B cell (primary cell): ENCODE measurements around the gene CNFN. TPM values are rescaled to one million over a fixed set of nuclear protein-coding genes. Genes with fewer than 3 reads are reported as not detected.
A peak's percentile ranks its signal among the peaks of the same experiment; 100 is the strongest.

ENCODE experiments used
- ATAC-seq: fragments of 200-7000 bp; cut with Tn5 transposase; one replicate; pipeline ENCODE4 v1.10.0; 2021; ENCODE audit warnings: low read depth, mild to moderate bottlenecking, moderate number of reproducible peaks, moderate library complexity
- CTCF ChIA-PET: fragments of 350-600 bp; sonication (Branson Sonifier 250); formaldehyde crosslinking; loops from one replicate; lab custom pipeline; 2021; ENCODE audit warnings: antibody characterized with exemption, inconsistent platforms; lab: Charles Lee
- POLR2A ChIA-PET: fragments of 350-600 bp; sonication (Branson Sonifier 250); formaldehyde crosslinking; loops from one replicate; lab custom pipeline; 2021; ENCODE audit warnings: antibody characterized with exemption; lab: Charles Lee
- DNase-seq: peaks from one replicate; pipeline ENCODE4 v3.0.0; 2013
- H2AFZ ChIP-seq: 2 replicates; pipeline ENCODE4 v1.6.1; 2012; ENCODE audit warnings: mild to moderate bottlenecking, low read depth, low read length; ENCODE audit not compliant: insufficient read depth, poor library complexity, severe bottlenecking
- H3K27ac ChIP-seq, 2 donors: 1 replicate in 1 of 2; 2 replicates in 1 of 2; pipeline ENCODE4 v1.5.1; 2012 to 2013; ENCODE audit warnings: low read length in 2 of 2, mild to moderate bottlenecking in 2 of 2, moderate library complexity in 1 of 2
- H3K27me3 ChIP-seq, 4 experiments: fragments of 200-600 bp in 1 of 4; sonication (generic) in 1 of 4; replicated peaks in 1 of 4; 1 replicate in 2 of 4; 2 replicates in 2 of 4; pipeline versions ENCODE4 v1.6.1 to v1.7.0; 2013 to 2016; ENCODE audit warnings: low read length in 3 of 4, mild to moderate bottlenecking in 2 of 4, mixed read lengths in 1 of 4, moderate library complexity in 1 of 4; ENCODE audit not compliant: insufficient read depth in 4 of 4, control insufficient read depth in 3 of 4; ENCODE audit errors: control extremely low read depth in 1 of 4
- H3K36me3 ChIP-seq, 2 experiments: replicated peaks in 1 of 2; 1 replicate in 1 of 2; 2 replicates in 1 of 2; pipeline versions ENCODE4 v1.6.1 to v1.7.1; 2013; ENCODE audit warnings: low read length in 1 of 2; ENCODE audit not compliant: insufficient read depth in 2 of 2, control insufficient read depth in 1 of 2; ENCODE audit errors: control extremely low read depth in 1 of 2, extremely low read depth in 1 of 2
- H3K4me1 ChIP-seq, 2 donors: fragments of 200-600 bp in 1 of 2; sonication (generic) in 1 of 2; 1 replicate in 1 of 2; 2 replicates in 1 of 2; pipeline versions ENCODE4 v1.5.1 to v1.6.1; 2013 to 2017; ENCODE audit warnings: low read length in 2 of 2; ENCODE audit not compliant: control insufficient read depth in 2 of 2, insufficient read depth in 2 of 2
- H3K4me2 ChIP-seq: replicated peaks from 2 replicates; pipeline ENCODE3; 2012; ENCODE audit warnings: mild to moderate bottlenecking, low read depth, low read length; ENCODE audit not compliant: poor library complexity, severe bottlenecking
- H3K4me3 ChIP-seq, 5 experiments: fragments of 200-600 bp in 1 of 5; sonication (generic) in 1 of 5; 1 replicate in 3 of 5; 2 replicates in 2 of 5; pipeline versions ENCODE4 v1.5.1 to v1.7.0; 2011 to 2016; ENCODE audit warnings: low read length in 4 of 5, mild to moderate bottlenecking in 4 of 5, low read depth in 2 of 5, control low read depth in 1 of 5, moderate library complexity in 1 of 5; ENCODE audit not compliant: insufficient read depth in 1 of 5; ENCODE audit errors: control extremely low read depth in 1 of 5, extremely low read depth in 1 of 5
- H3K79me2 ChIP-seq: fragments of 200-600 bp; sonication (generic); one replicate; pipeline ENCODE4 v1.6.0; 2016; ENCODE audit warnings: low read length; ENCODE audit not compliant: control insufficient read depth, insufficient read depth
- H3K9ac ChIP-seq: fragments of 200-600 bp; sonication (generic); 2 replicates; pipeline ENCODE4 v1.6.1; 2017; ENCODE audit warnings: mild to moderate bottlenecking, low read length, moderate library complexity
- H3K9me3 ChIP-seq, 3 donors: one replicate each; pipeline versions ENCODE4 v1.6.1 to v1.7.1; 2013; ENCODE audit warnings: low read length in 2 of 3; ENCODE audit not compliant: control insufficient read depth in 2 of 3, insufficient read depth in 1 of 3; ENCODE audit errors: control extremely low read depth in 1 of 3
- H4K20me1 ChIP-seq: 2 replicates; pipeline ENCODE4 v1.6.0; 2012; ENCODE audit warnings: mild to moderate bottlenecking, low read length; ENCODE audit not compliant: insufficient read depth, control insufficient read depth, poor library complexity, severe bottlenecking
- H3K27ac Mint-ChIP-seq: one replicate; pipeline ENCODE4 v1.8.0; 2021; ENCODE audit warnings: mixed read lengths
- H3K27me3 Mint-ChIP-seq: one replicate; pipeline ENCODE4 v1.8.0; 2021; ENCODE audit warnings: mixed read lengths
- H3K4me1 Mint-ChIP-seq: one replicate; pipeline ENCODE4 v1.8.0; 2021; ENCODE audit warnings: mixed read lengths
- H3K4me3 Mint-ChIP-seq: one replicate; pipeline ENCODE4 v1.8.0; 2021; ENCODE audit warnings: mixed read lengths
- H3K9me3 Mint-ChIP-seq: one replicate; pipeline ENCODE4 v1.8.0; 2022; ENCODE audit warnings: mixed read lengths; ENCODE audit not compliant: insufficient read depth
- CTCF ChIP-seq: fragments of 200-600 bp; IDR thresholded peaks from one replicate; pipeline ENCODE4 v1.8.0; 2022; ENCODE audit warnings: antibody characterized with exemption, mild to moderate bottlenecking
- EZH2 ChIP-seq: IDR thresholded peaks from 2 replicates; pipeline ENCODE4 v1.6.1; 2012; ENCODE audit warnings: borderline replicate concordance, low read depth, mild to moderate bottlenecking, moderate library complexity, low read length; ENCODE audit not compliant: insufficient read depth, poor library complexity, severe bottlenecking
- whole genome bisulfite sequencing: methylation state at CpG from one replicate; pipeline ENCODE4 v1.1.5; 2013; ENCODE audit warnings: missing lambda C conversion rate; ENCODE audit not compliant: insufficient coverage; 5-methylcytosine and 5-hydroxymethylcytosine counted together
- intact Hi-C: fragments of 100-400 bp; cut with micrococcal nuclease; formaldehyde crosslinking; loops from one replicate; pipeline ENCODE4 v1.10.0; 2022
- polyA plus RNA-seq: library from polyadenylated mRNA; depleted of rRNA; stranded (reverse); fragments of >200 nt; gene quantifications from 2 replicates; pipeline ENCODE4 v1.2.3, GENCODE V29; 2012
- total RNA-seq, 2 donors: library from RNA; stranded (reverse); fragments of 120-200 nt in 1 of 2; gene quantifications; 1 replicate in 1 of 2; 2 replicates in 1 of 2; pipeline versions ENCODE4 v1.2.3 to v1.2.4, GENCODE V29; 2013 to 2022

Gene CNFN
- total and polyA plus RNA-seq, 2 donors (not counting 1 experiment from before 2014, with no cell fraction given) = 4.1 to 23.2 TPM

GRCh38 chr19:42374826-42375376, 15.2 kb downstream of the CNFN start:
- Mint-ChIP-seq H3K27ac (no peak overlapping the region), H3K27me3 (no peaks in the 10 kb centered on the region), H3K4me1 (peaks cover 19% of the 10 kb centered on the region), H3K4me3 (no peak overlapping the region), H3K9me3 (no peaks in the 10 kb centered on the region)
- no peaks in the 10 kb centered on the region for H3K79me2 ChIP-seq
- H3K36me3 ChIP-seq = peaks cover 0 to 2% of the 10 kb centered on the region in 2 experiments
- H3K27me3 ChIP-seq = no peaks in the 10 kb centered on the region
- no peak overlapping the region for H3K27ac ChIP-seq
- H3K9me3 ChIP-seq = no peaks in the 10 kb centered on the region
- ChIA-PET CTCF (no interaction called here), POLR2A (no interaction called here)
- no peak overlapping the region for H3K9ac ChIP-seq
- H2AFZ ChIP-seq = no peak overlapping the region
- H3K4me2 ChIP-seq = no peak overlapping the region
- no peak overlapping the region for H3K4me3 ChIP-seq
- intact Hi-C loops = no loop called here
- DNase-seq (no peak), ATAC-seq (no peak)
- H4K20me1 ChIP-seq = no peaks in the 10 kb centered on the region
- 100% methylated on average over 11 of the region's 11 CpGs for WGBS
- H3K4me1 ChIP-seq = peaks cover 15 to 24% of the 10 kb centered on the region in 2 donors
- TF ChIP-seq CTCF = no peak
- TF ChIP-seq EZH2 = no peak

- CTCF ChIA-PET = interaction anchor here (1.7 kb wide), 1 partner anchor 40 kb away, joined by 4 read pairs; no protein-coding TSS in a partner anchor
- H3K9ac ChIP-seq = peak overlapping the region; percentile 29
- no peaks in the 10 kb centered on the region for H3K27me3 Mint-ChIP-seq
Observed at GRCh38 chr19:42370626-42371175, 19.4 kb downstream of the CNFN start.

More at GRCh38 chr19:42370626-42371175, 19.4 kb downstream of the CNFN start:
- H3K27ac ChIP-seq = no peak overlapping the region
- no peak for TF ChIP-seq CTCF
- no peak for TF ChIP-seq EZH2
- H4K20me1 ChIP-seq = no peaks in the 10 kb centered on the region
- no peaks in the 10 kb centered on the region for H3K9me3 Mint-ChIP-seq
- peak; percentile 48 for DNase-seq
- peaks cover 33% of the 10 kb centered on the region for H3K4me1 Mint-ChIP-seq
- peaks cover 0 to 2% of the 10 kb centered on the region in 2 experiments for H3K36me3 ChIP-seq
- peaks cover 13% of the 10 kb centered on the region for H3K79me2 ChIP-seq
- no peak overlapping the region for H3K4me3 Mint-ChIP-seq
- no peaks in the 10 kb centered on the region for H3K9me3 ChIP-seq
- peak overlapping the region; percentile 47 for H3K4me2 ChIP-seq
- H3K27me3 ChIP-seq = no peaks in the 10 kb centered on the region
- H3K4me3 ChIP-seq = no peak overlapping the region
- 67% methylated on average over 3 of the region's 12 CpGs for WGBS
- peak overlapping the region; percentile 59 for H3K27ac Mint-ChIP-seq
- H2AFZ ChIP-seq = no peak overlapping the region
- intact Hi-C loops = no loop called here
- H3K4me1 ChIP-seq = peaks cover 24 to 37% of the 10 kb centered on the region in 2 donors
- POLR2A ChIA-PET = interaction anchor here (0.7 kb wide), 1 partner anchor 53 kb away, joined by 3 read pairs; no protein-coding TSS in a partner anchor
- ATAC-seq = peak; percentile 10
